Fibroblast of lung (primary cell): ENCODE measurements around the gene KIF1A. TPM values are rescaled to one million over a fixed set of nuclear protein-coding genes. Genes with fewer than 3 reads are reported as not detected.

ENCODE experiments used
- DNase-seq, 2 donors: peaks; one replicate each; pipeline versions ENCODE4 v3.0.0 to v3.0.0-alpha.2; 2010; ENCODE audit warnings: low read depth in 2 of 2
- H2AFZ ChIP-seq: 2 replicates; pipeline ENCODE4 v1.5.1; 2012; ENCODE audit warnings: low read length, control low read depth, inconsistent platforms
- H3K27ac ChIP-seq: 2 replicates; pipeline ENCODE4 v1.5.1; 2011; ENCODE audit warnings: low read length, control low read depth; ENCODE audit not compliant: insufficient read depth
- H3K27me3 ChIP-seq: 2 replicates; pipeline ENCODE4 v1.5.1; 2011; ENCODE audit warnings: mild to moderate bottlenecking, low read length; ENCODE audit not compliant: control insufficient read depth, insufficient read depth
- H3K36me3 ChIP-seq: 2 replicates; pipeline ENCODE4 v1.5.1; 2011; ENCODE audit warnings: low read length; ENCODE audit not compliant: control insufficient read depth, insufficient read depth
- H3K4me1 ChIP-seq: 2 replicates; pipeline ENCODE4 v1.5.1; 2011; ENCODE audit warnings: low read length; ENCODE audit not compliant: control insufficient read depth, insufficient read depth; ENCODE audit errors: extremely low read depth
- H3K4me2 ChIP-seq: 2 replicates; pipeline ENCODE4 v1.5.1; 2011; ENCODE audit warnings: low read length, control low read depth; ENCODE audit not compliant: insufficient read depth; ENCODE audit errors: extremely low read depth
- H3K4me3 ChIP-seq, 4 experiments: fragments of 200-600 bp in 1 of 4; sonication (generic) in 1 of 4; replicated peaks in 1 of 4; 2 replicates each; pipeline ENCODE4 v1.5.1; 2011 to 2016; ENCODE audit warnings: low read length in 4 of 4, low read depth in 3 of 4, mild to moderate bottlenecking in 3 of 4, control low read depth in 2 of 4, inconsistent platforms in 1 of 4, mixed read lengths in 1 of 4; ENCODE audit not compliant: insufficient read depth in 1 of 4; ENCODE audit errors: control extremely low read depth in 1 of 4
- H3K79me2 ChIP-seq: 2 replicates; pipeline ENCODE4 v1.5.1; 2012; ENCODE audit warnings: mild to moderate bottlenecking, low read length, inconsistent platforms; ENCODE audit not compliant: control insufficient read depth, insufficient read depth
- H3K9ac ChIP-seq: 2 replicates; pipeline ENCODE4 v1.5.1; 2011; ENCODE audit warnings: mild to moderate bottlenecking, low read length, control low read depth; ENCODE audit not compliant: insufficient read depth
- H3K9me3 ChIP-seq: 2 replicates; pipeline ENCODE4 v1.5.1; 2012; ENCODE audit warnings: low read depth, low read length; ENCODE audit not compliant: control insufficient read depth, insufficient read depth
- H4K20me1 ChIP-seq: 2 replicates; pipeline ENCODE4 v1.5.1; 2011; ENCODE audit warnings: low read length; ENCODE audit not compliant: control insufficient read depth, insufficient read depth; ENCODE audit errors: extremely low read depth
- CTCF ChIP-seq, 2 donors: IDR thresholded peaks in 1 of 2; conservative IDR thresholded peaks in 1 of 2; 1 replicate in 1 of 2; 2 replicates in 1 of 2; pipeline ENCODE4 v1.5.1; 2011 to 2012; ENCODE audit warnings: low read length in 2 of 2, control low read depth in 1 of 2, inconsistent platforms in 1 of 2, low read depth in 1 of 2, mild to moderate bottlenecking in 1 of 2
- EZH2 ChIP-seq: IDR thresholded peaks from 2 replicates; pipeline ENCODE4 v1.5.1; 2012; ENCODE audit warnings: low read length, control low read depth, mild to moderate bottlenecking; ENCODE audit errors: missing control alignments
- polyA plus RNA-seq, 2 donors: library from polyadenylated mRNA; depleted of rRNA in 1 of 2; stranded (reverse) in 1 of 2; unstranded in 1 of 2; fragments of >200 nt; gene quantifications; 2 replicates each; pipeline ENCODE4 v1.2.1, GENCODE V29; 2011 to 2012; ENCODE audit warnings: missing spikeins in 1 of 2
- total RNA-seq: library from RNA; depleted of rRNA; stranded (reverse); fragments of >200 nt; gene quantifications from 2 replicates; pipeline ENCODE4 v1.2.1, GENCODE V29; 2014

KIF1A gene
- total and polyA plus RNA-seq, 2 donors (not counting 1 experiment from before 2014, with no cell fraction given), result 0.05 TPM; not detected in 1

- TF ChIP-seq EZH2 (no peak), CTCF (conservative IDR thresholded peaks at IDR 0.05 in 1 of 2, IDR thresholded peaks at IDR 0.05 in 1 of 2; ENCODE audit: low read depth in 1 of 2, low read length in 2 of 2) (no peak)
- H3K4me2 ChIP-seq, result no peak overlapping the region
- H3K9ac ChIP-seq, result no peak overlapping the region
- no peaks in the 10 kb centered on the region for H3K36me3 ChIP-seq
- H2AFZ ChIP-seq, result no peak overlapping the region
- H3K4me3 ChIP-seq, result no peak overlapping the region
- H3K27ac ChIP-seq, result no peak overlapping the region
- peaks cover 9% of the 10 kb centered on the region for H3K27me3 ChIP-seq
- DNase-seq, result no peak
- H3K9me3 ChIP-seq, result no peaks in the 10 kb centered on the region
- H3K79me2 ChIP-seq, result no peaks in the 10 kb centered on the region
- no peaks in the 10 kb centered on the region for H3K4me1 ChIP-seq
- H4K20me1 ChIP-seq, result no peaks in the 10 kb centered on the region
Measured at GRCh38 chr2:240861547-240861946, 41.5 kb upstream of the KIF1A start.

GRCh38 chr2:240858871-240859270 is 38.9 kb upstream of the KIF1A start:
- Histone ChIP-seq H3K27ac (no peak overlapping the region), H2AFZ (no peak overlapping the region), H3K9me3 (no peaks in the 10 kb centered on the region), H3K79me2 (no peaks in the 10 kb centered on the region), H3K9ac (no peak overlapping the region), H3K36me3 (no peaks in the 10 kb centered on the region), H4K20me1 (no peaks in the 10 kb centered on the region), H3K4me2 (no peak overlapping the region), H3K4me1 (no peaks in the 10 kb centered on the region), H3K4me3 (no peak overlapping the region), H3K27me3 (no peaks in the 10 kb centered on the region)
- no peak for DNase-seq
- TF ChIP-seq EZH2, result no peak
- no peak for TF ChIP-seq CTCF (conservative IDR thresholded peaks at IDR 0.05 in 1 of 2, IDR thresholded peaks at IDR 0.05 in 1 of 2; ENCODE audit: low read depth in 1 of 2, low read length in 2 of 2)

GRCh38 chr2:240858321-240858720 is 38.3 kb upstream of the KIF1A start:
- no peak overlapping the region for H3K9ac ChIP-seq
- no peaks in the 10 kb centered on the region for H4K20me1 ChIP-seq
- DNase-seq, result no peak
- H3K27ac ChIP-seq, result no peak overlapping the region
- H3K79me2 ChIP-seq, result no peaks in the 10 kb centered on the region
- no peak overlapping the region for H2AFZ ChIP-seq
- H3K9me3 ChIP-seq, result no peaks in the 10 kb centered on the region
- H3K36me3 ChIP-seq, result no peaks in the 10 kb centered on the region
- H3K27me3 ChIP-seq, result no peaks in the 10 kb centered on the region
- H3K4me2 ChIP-seq, result no peak overlapping the region
- TF ChIP-seq CTCF (conservative IDR thresholded peaks at IDR 0.05 in 1 of 2, IDR thresholded peaks at IDR 0.05 in 1 of 2; ENCODE audit: low read depth in 1 of 2, low read length in 2 of 2) (no peak), EZH2 (no peak)
- H3K4me1 ChIP-seq, result no peaks in the 10 kb centered on the region
- H3K4me3 ChIP-seq, result no peak overlapping the region
